B cell (primary cell): ENCODE data around the gene POLR3K. TPM values are rescaled to one million over a fixed set of nuclear protein-coding genes. Genes with fewer than 3 reads are reported as not detected.
A peak's percentile ranks its signal among the peaks of the same experiment; 100 is the strongest.

Experiments used
- ATAC-seq: fragments of 200-7000 bp; cut with Tn5 transposase; one replicate; pipeline ENCODE4 v1.10.0; 2021; ENCODE audit warnings: low read depth, mild to moderate bottlenecking, moderate number of reproducible peaks, moderate library complexity
- CTCF ChIA-PET: fragments of 350-600 bp; sonication (Branson Sonifier 250); formaldehyde crosslinking; loops from one replicate; lab custom pipeline; 2021; ENCODE audit warnings: antibody characterized with exemption, inconsistent platforms; lab: Charles Lee
- POLR2A ChIA-PET: fragments of 350-600 bp; sonication (Branson Sonifier 250); formaldehyde crosslinking; loops from one replicate; lab custom pipeline; 2021; ENCODE audit warnings: antibody characterized with exemption; lab: Charles Lee
- DNase-seq: peaks from one replicate; pipeline ENCODE4 v3.0.0; 2013
- H2AFZ ChIP-seq: 2 replicates; pipeline ENCODE4 v1.6.1; 2012; ENCODE audit warnings: mild to moderate bottlenecking, low read depth, low read length; ENCODE audit not compliant: insufficient read depth, poor library complexity, severe bottlenecking
- H3K27ac ChIP-seq, 2 donors: 1 replicate in 1 of 2; 2 replicates in 1 of 2; pipeline ENCODE4 v1.5.1; 2012 to 2013; ENCODE audit warnings: low read length in 2 of 2, mild to moderate bottlenecking in 2 of 2, moderate library complexity in 1 of 2
- H3K27me3 ChIP-seq, 4 experiments: fragments of 200-600 bp in 1 of 4; sonication (generic) in 1 of 4; replicated peaks in 1 of 4; 1 replicate in 2 of 4; 2 replicates in 2 of 4; pipeline versions ENCODE4 v1.6.1 to v1.7.0; 2013 to 2016; ENCODE audit warnings: low read length in 3 of 4, mild to moderate bottlenecking in 2 of 4, mixed read lengths in 1 of 4, moderate library complexity in 1 of 4; ENCODE audit not compliant: insufficient read depth in 4 of 4, control insufficient read depth in 3 of 4; ENCODE audit errors: control extremely low read depth in 1 of 4
- H3K36me3 ChIP-seq, 2 experiments: replicated peaks in 1 of 2; 1 replicate in 1 of 2; 2 replicates in 1 of 2; pipeline versions ENCODE4 v1.6.1 to v1.7.1; 2013; ENCODE audit warnings: low read length in 1 of 2; ENCODE audit not compliant: insufficient read depth in 2 of 2, control insufficient read depth in 1 of 2; ENCODE audit errors: control extremely low read depth in 1 of 2, extremely low read depth in 1 of 2
- H3K4me1 ChIP-seq, 2 donors: fragments of 200-600 bp in 1 of 2; sonication (generic) in 1 of 2; 1 replicate in 1 of 2; 2 replicates in 1 of 2; pipeline versions ENCODE4 v1.5.1 to v1.6.1; 2013 to 2017; ENCODE audit warnings: low read length in 2 of 2; ENCODE audit not compliant: control insufficient read depth in 2 of 2, insufficient read depth in 2 of 2
- H3K4me2 ChIP-seq: replicated peaks from 2 replicates; pipeline ENCODE3; 2012; ENCODE audit warnings: mild to moderate bottlenecking, low read depth, low read length; ENCODE audit not compliant: poor library complexity, severe bottlenecking
- H3K4me3 ChIP-seq, 5 experiments: fragments of 200-600 bp in 1 of 5; sonication (generic) in 1 of 5; 1 replicate in 3 of 5; 2 replicates in 2 of 5; pipeline versions ENCODE4 v1.5.1 to v1.7.0; 2011 to 2016; ENCODE audit warnings: low read length in 4 of 5, mild to moderate bottlenecking in 4 of 5, low read depth in 2 of 5, control low read depth in 1 of 5, moderate library complexity in 1 of 5; ENCODE audit not compliant: insufficient read depth in 1 of 5; ENCODE audit errors: control extremely low read depth in 1 of 5, extremely low read depth in 1 of 5
- H3K79me2 ChIP-seq: fragments of 200-600 bp; sonication (generic); one replicate; pipeline ENCODE4 v1.6.0; 2016; ENCODE audit warnings: low read length; ENCODE audit not compliant: control insufficient read depth, insufficient read depth
- H3K9ac ChIP-seq: fragments of 200-600 bp; sonication (generic); 2 replicates; pipeline ENCODE4 v1.6.1; 2017; ENCODE audit warnings: mild to moderate bottlenecking, low read length, moderate library complexity
- H3K9me3 ChIP-seq, 3 donors: one replicate each; pipeline versions ENCODE4 v1.6.1 to v1.7.1; 2013; ENCODE audit warnings: low read length in 2 of 3; ENCODE audit not compliant: control insufficient read depth in 2 of 3, insufficient read depth in 1 of 3; ENCODE audit errors: control extremely low read depth in 1 of 3
- H4K20me1 ChIP-seq: 2 replicates; pipeline ENCODE4 v1.6.0; 2012; ENCODE audit warnings: mild to moderate bottlenecking, low read length; ENCODE audit not compliant: insufficient read depth, control insufficient read depth, poor library complexity, severe bottlenecking
- H3K27ac Mint-ChIP-seq: one replicate; pipeline ENCODE4 v1.8.0; 2021; ENCODE audit warnings: mixed read lengths
- H3K27me3 Mint-ChIP-seq: one replicate; pipeline ENCODE4 v1.8.0; 2021; ENCODE audit warnings: mixed read lengths
- H3K4me1 Mint-ChIP-seq: one replicate; pipeline ENCODE4 v1.8.0; 2021; ENCODE audit warnings: mixed read lengths
- H3K4me3 Mint-ChIP-seq: one replicate; pipeline ENCODE4 v1.8.0; 2021; ENCODE audit warnings: mixed read lengths
- H3K9me3 Mint-ChIP-seq: one replicate; pipeline ENCODE4 v1.8.0; 2022; ENCODE audit warnings: mixed read lengths; ENCODE audit not compliant: insufficient read depth
- CTCF ChIP-seq: fragments of 200-600 bp; IDR thresholded peaks from one replicate; pipeline ENCODE4 v1.8.0; 2022; ENCODE audit warnings: antibody characterized with exemption, mild to moderate bottlenecking
- EZH2 ChIP-seq: IDR thresholded peaks from 2 replicates; pipeline ENCODE4 v1.6.1; 2012; ENCODE audit warnings: borderline replicate concordance, low read depth, mild to moderate bottlenecking, moderate library complexity, low read length; ENCODE audit not compliant: insufficient read depth, poor library complexity, severe bottlenecking
- WGBS: methylation state at CpG from one replicate; pipeline ENCODE4 v1.1.5; 2013; ENCODE audit warnings: missing lambda C conversion rate; ENCODE audit not compliant: insufficient coverage; 5-methylcytosine and 5-hydroxymethylcytosine counted together
- intact Hi-C: fragments of 100-400 bp; cut with micrococcal nuclease; formaldehyde crosslinking; loops from one replicate; pipeline ENCODE4 v1.10.0; 2022
- polyA plus RNA-seq: library from polyadenylated mRNA; depleted of rRNA; stranded (reverse); fragments of >200 nt; gene quantifications from 2 replicates; pipeline ENCODE4 v1.2.3, GENCODE V29; 2012
- total RNA-seq, 2 donors: library from RNA; stranded (reverse); fragments of 120-200 nt in 1 of 2; gene quantifications; 1 replicate in 1 of 2; 2 replicates in 1 of 2; pipeline versions ENCODE4 v1.2.3 to v1.2.4, GENCODE V29; 2013 to 2022

Gene POLR3K
- total and polyA plus RNA-seq, 2 donors (not counting 1 experiment from before 2014, with no cell fraction given) = 26.3 to 34.9 TPM

GRCh38 chr16:85865-86264, 32.5 kb upstream of the POLR3K start:
- no peak overlapping the region for H3K4me3 ChIP-seq
- 75% methylated on average over 9 of the region's 9 CpGs for WGBS
- H3K79me2 ChIP-seq = peaks cover 13% of the 10 kb centered on the region
- H3K27me3 Mint-ChIP-seq = no peaks in the 10 kb centered on the region
- CTCF ChIA-PET = interaction anchor here (0.9 to 4.2 kb wide), 3 partner anchors 11 to 97 kb away, joined by 4 to 31 read pairs (median 20); no protein-coding TSS in a partner anchor
- peaks cover 0 to 46% of the 10 kb centered on the region in 2 experiments for H3K36me3 ChIP-seq
- H2AFZ ChIP-seq = no peak overlapping the region
- peak overlapping the region; percentile 72 for H3K27ac Mint-ChIP-seq
- POLR2A ChIA-PET = interaction anchor here (1.7 kb wide), 1 partner anchor 20 kb away, joined by 9 read pairs; no protein-coding TSS in a partner anchor
- no peaks in the 10 kb centered on the region for H3K9me3 ChIP-seq
- no peak overlapping the region for H3K4me2 ChIP-seq
- peak overlapping the region in 1 of 2 donors; percentile 93 for H3K27ac ChIP-seq
- TF ChIP-seq EZH2 = no peak
- no peak for TF ChIP-seq CTCF
- peaks cover 25% of the 10 kb centered on the region for H3K4me1 Mint-ChIP-seq
- H3K9me3 Mint-ChIP-seq = no peaks in the 10 kb centered on the region
- no peak for DNase-seq
- no peak for ATAC-seq
- no peaks in the 10 kb centered on the region for H3K27me3 ChIP-seq
- H3K4me3 Mint-ChIP-seq = no peak overlapping the region
- intact Hi-C loops = loop anchor here (1.0 kb wide), 1 partner anchor 21 kb away; no protein-coding TSS in a partner anchor
- no peak overlapping the region for H3K9ac ChIP-seq
- H3K4me1 ChIP-seq = peaks cover 21 to 26% of the 10 kb centered on the region in 2 donors
- peaks cover 9% of the 10 kb centered on the region for H4K20me1 ChIP-seq

- 75% methylated on average over 18 of the region's 18 CpGs for whole genome bisulfite sequencing
- H3K79me2 ChIP-seq = peaks cover 13% of the 10 kb centered on the region
- no peak for ATAC-seq
- DNase-seq = no peak
- peaks cover 25% of the 10 kb centered on the region for H3K4me1 Mint-ChIP-seq
- H3K9ac ChIP-seq = peak overlapping the region; percentile 12
- H3K4me1 ChIP-seq = peaks cover 21 to 26% of the 10 kb centered on the region in 2 donors
- H2AFZ ChIP-seq = no peak overlapping the region
- peak overlapping the region; percentile 67 for H3K4me2 ChIP-seq
- TF ChIP-seq CTCF (no peak), EZH2 (no peak)
- no peaks in the 10 kb centered on the region for H3K9me3 Mint-ChIP-seq
- H3K27me3 ChIP-seq = no peaks in the 10 kb centered on the region
- no peaks in the 10 kb centered on the region for H3K27me3 Mint-ChIP-seq
- ChIA-PET CTCF (interaction anchor here (0.9 to 4.2 kb wide), 6 partner anchors 11 to 97 kb away, joined by 4 to 31 read pairs (median 5); partner anchors contain the start of gene RHBDF1), POLR2A (interaction anchor here (1.1 to 1.7 kb wide), 2 partner anchors 19 to 47 kb away, joined by 4 to 9 read pairs; no protein-coding TSS in a partner anchor)
- intact Hi-C loops = loop anchor here (1.0 kb wide), 1 partner anchor 20 kb away; no protein-coding TSS in a partner anchor
- H3K9me3 ChIP-seq = no peaks in the 10 kb centered on the region
- H3K27ac ChIP-seq = peak overlapping the region; percentile 86 to 93
- peak overlapping the region; percentile 80 for H3K4me3 Mint-ChIP-seq
- H3K27ac Mint-ChIP-seq = peak overlapping the region; percentile 96
- H4K20me1 ChIP-seq = peaks cover 9% of the 10 kb centered on the region
- peaks cover 0 to 44% of the 10 kb centered on the region in 2 experiments for H3K36me3 ChIP-seq
- no peak overlapping the region for H3K4me3 ChIP-seq
These were observed 32.0 kb upstream of the POLR3K start for GRCh38 chr16:85407-85782.
